Nephron (organoid): ENCODE results near the gene RRAGB.
"Not testable (repeated sequence)": the region's sequence is repeated elsewhere in the genome, so short reads cannot be mapped to it uniquely, and the experiment has no call there.

Experiments
- H3K27ac Mint-ChIP-seq, 3 experiments: 2 replicates each; pipeline ENCODE4 v1.8.0; 2020; ENCODE audit warnings: mixed read lengths in 3 of 3, mild to moderate bottlenecking in 2 of 3, moderate library complexity in 1 of 3
- H3K27me3 Mint-ChIP-seq: 2 replicates; pipeline ENCODE4 v1.8.0; 2021; ENCODE audit warnings: low read depth, mild to moderate bottlenecking, moderate library complexity, mixed read lengths
- H3K36me3 Mint-ChIP-seq: 2 replicates; pipeline ENCODE4 v1.8.0; 2020; ENCODE audit warnings: low read depth, mixed read lengths
- H3K4me1 Mint-ChIP-seq: 2 replicates; pipeline ENCODE4 v1.8.0; 2020; ENCODE audit warnings: mixed read lengths
- H3K4me3 Mint-ChIP-seq, 3 experiments: 2 replicates each; pipeline ENCODE4 v1.8.0; 2020; ENCODE audit warnings: mild to moderate bottlenecking in 3 of 3, mixed read lengths in 3 of 3, moderate library complexity in 2 of 3
- H3K9me3 Mint-ChIP-seq: 2 replicates; pipeline ENCODE4 v1.8.0; 2020; ENCODE audit warnings: mixed read lengths
- CTCF ChIP-seq, 3 experiments: fragments of 200-600 bp; sonication (generic); IDR thresholded peaks; one replicate each; pipeline ENCODE4 v1.5.0; 2021; ENCODE audit warnings: antibody characterized with exemption in 3 of 3; ENCODE audit not compliant: unreplicated experiment in 3 of 3

RRAGB gene

GRCh38 chrX:55758033-55758432, 40.5 kb downstream of the RRAGB start:
- Mint-ChIP-seq H3K27ac (no peak overlapping the region), H3K36me3 (peaks cover 31% of the 10 kb centered on the region), H3K27me3 (no peaks in the 10 kb centered on the region), H3K4me1 (no peaks in the 10 kb centered on the region), H3K9me3 (peaks cover 3% of the 10 kb centered on the region), H3K4me3 (no peak overlapping the region)
- no peak for TF ChIP-seq CTCF (IDR thresholded peaks at IDR 0.05; ENCODE audit: unreplicated experiment in 3 of 3)

- Mint-ChIP-seq H3K4me1 (no peaks in the 10 kb centered on the region), H3K36me3 (peaks cover 35% of the 10 kb centered on the region), H3K9me3 (peaks cover 3% of the 10 kb centered on the region), H3K27me3 (no peaks in the 10 kb centered on the region), H3K4me3 (no peak overlapping the region), H3K27ac (no peak overlapping the region)
- TF ChIP-seq CTCF (IDR thresholded peaks at IDR 0.05; ENCODE audit: unreplicated experiment in 3 of 3): no peak
These were observed 41.9 kb downstream of the RRAGB start for GRCh38 chrX:55759478-55759877.

- Mint-ChIP-seq H3K27ac (no peak overlapping the region), H3K36me3 (peaks cover 35% of the 10 kb centered on the region), H3K9me3 (peaks cover 22% of the 10 kb centered on the region), H3K4me1 (no peaks in the 10 kb centered on the region), H3K4me3 (no peak overlapping the region), H3K27me3 (no peaks in the 10 kb centered on the region)
- TF ChIP-seq CTCF (IDR thresholded peaks at IDR 0.05; ENCODE audit: unreplicated experiment in 3 of 3): no peak
These were observed 49.6 kb downstream of the RRAGB start for GRCh38 chrX:55767100-55767499.

GRCh38 chrX:55774419-55774818, 56.9 kb downstream of the RRAGB start:
- H3K27me3 Mint-ChIP-seq, H3K4me1 Mint-ChIP-seq, H3K4me3 Mint-ChIP-seq, H3K27ac Mint-ChIP-seq: not testable (repeated sequence)
- Mint-ChIP-seq H3K9me3 (peaks cover 26% of the 10 kb centered on the region), H3K36me3 (peaks cover 40% of the 10 kb centered on the region)

- peaks cover 26% of the 10 kb centered on the region for H3K9me3 Mint-ChIP-seq
- H3K4me1 Mint-ChIP-seq: no peaks in the 10 kb centered on the region
- H3K4me3 Mint-ChIP-seq: no peak overlapping the region
- no peak for TF ChIP-seq CTCF (IDR thresholded peaks at IDR 0.05; ENCODE audit: unreplicated experiment in 3 of 3)
- H3K36me3 Mint-ChIP-seq: peaks cover 26% of the 10 kb centered on the region
- H3K27me3 Mint-ChIP-seq: no peaks in the 10 kb centered on the region
- H3K27ac Mint-ChIP-seq: no peak overlapping the region
These were observed 60.0 kb downstream of the RRAGB start for GRCh38 chrX:55777596-55777995.

GRCh38 chrX:55778322-55778721, 60.8 kb downstream of the RRAGB start:
- no peak for TF ChIP-seq CTCF (IDR thresholded peaks at IDR 0.05; ENCODE audit: unreplicated experiment in 3 of 3)
- H3K27ac Mint-ChIP-seq: no peak overlapping the region
- H3K4me1 Mint-ChIP-seq: no peaks in the 10 kb centered on the region
- peaks cover 22% of the 10 kb centered on the region for H3K36me3 Mint-ChIP-seq
- peaks cover 26% of the 10 kb centered on the region for H3K9me3 Mint-ChIP-seq
- H3K27me3 Mint-ChIP-seq: no peaks in the 10 kb centered on the region
- H3K4me3 Mint-ChIP-seq: no peak overlapping the region
